Measurements from ENCODE around the gene SUOX.

- no peak for TF ChIP-seq CTCF (IDR thresholded peaks at IDR 0.05)
- no peak for TF ChIP-seq EP300 (IDR thresholded peaks at IDR 0.05)
- no peak for TF ChIP-seq POLR2A (IDR thresholded peaks at IDR 0.05)
- no peak for TF ChIP-seq POLR2AphosphoS5 (IDR thresholded peaks at IDR 0.05)
Measured at GRCh38 chr12:55991110-55991509, 6.0 kb upstream of the SUOX start.

All from upper lobe of left lung (tissue), 4 donors.